Ascending aorta (tissue), 2 donors: ENCODE data around the gene FGF22. TPM values are rescaled to one million over a fixed set of nuclear protein-coding genes. Genes with fewer than 3 reads are reported as not detected.

ENCODE experiments used
- DNase-seq, 2 donors: peaks; one replicate each; pipeline ENCODE4 v3.0.0-alpha.2; 2019; ENCODE audit warnings: low spot score in 2 of 2
- H3K27ac ChIP-seq, 2 donors: fragments of 200-600 bp; sonication (generic); one replicate each; pipeline ENCODE4 v1.5.1; 2016 to 2017; ENCODE audit warnings: mild to moderate bottlenecking in 1 of 2
- H3K27me3 ChIP-seq: fragments of 200-600 bp; sonication (generic); one replicate; pipeline ENCODE4 v1.5.1; 2017
- H3K36me3 ChIP-seq, 2 donors: fragments of 200-600 bp; sonication (generic); one replicate each; pipeline ENCODE4 v1.5.1; 2016
- H3K4me1 ChIP-seq, 2 donors: fragments of 200-600 bp; sonication (generic); one replicate each; pipeline ENCODE4 v1.5.1; 2016 to 2017; ENCODE audit warnings: mild to moderate bottlenecking in 1 of 2
- H3K4me3 ChIP-seq, 2 donors: fragments of 200-600 bp; sonication (generic); one replicate each; pipeline ENCODE4 v1.5.1; 2016 to 2017; ENCODE audit warnings: mild to moderate bottlenecking in 1 of 2
- H3K9me3 ChIP-seq, 2 donors: fragments of 200-600 bp; sonication (generic); one replicate each; pipeline ENCODE4 v1.5.1; 2016
- intact Hi-C: fragments of 100-400 bp; cut with DNase I; formaldehyde crosslinking; loops from one replicate; pipeline ENCODE4 v1.15.1; 2023
- total RNA-seq: library from RNA; depleted of rRNA; stranded (reverse); fragments of >200 nt; gene quantifications from one replicate; pipeline ENCODE4 v1.1.0, GENCODE V29; 2016
- TF ChIP-seq, protein P1 (sequence below), 3 experiments: fragments of 200-600 bp in 2 of 3; fragments of 450-650 bp in 1 of 3; sonication (generic) in 2 of 3; IDR thresholded peaks; one replicate each; pipeline ENCODE4 v1.5.1; 2016 to 2019; ENCODE audit warnings: antibody characterized with exemption in 3 of 3, mild to moderate bottlenecking in 1 of 3, moderate library complexity in 1 of 3

FGF22 gene
- total RNA-seq, 1 donor from 2014 or later, result not detected

DNA sequence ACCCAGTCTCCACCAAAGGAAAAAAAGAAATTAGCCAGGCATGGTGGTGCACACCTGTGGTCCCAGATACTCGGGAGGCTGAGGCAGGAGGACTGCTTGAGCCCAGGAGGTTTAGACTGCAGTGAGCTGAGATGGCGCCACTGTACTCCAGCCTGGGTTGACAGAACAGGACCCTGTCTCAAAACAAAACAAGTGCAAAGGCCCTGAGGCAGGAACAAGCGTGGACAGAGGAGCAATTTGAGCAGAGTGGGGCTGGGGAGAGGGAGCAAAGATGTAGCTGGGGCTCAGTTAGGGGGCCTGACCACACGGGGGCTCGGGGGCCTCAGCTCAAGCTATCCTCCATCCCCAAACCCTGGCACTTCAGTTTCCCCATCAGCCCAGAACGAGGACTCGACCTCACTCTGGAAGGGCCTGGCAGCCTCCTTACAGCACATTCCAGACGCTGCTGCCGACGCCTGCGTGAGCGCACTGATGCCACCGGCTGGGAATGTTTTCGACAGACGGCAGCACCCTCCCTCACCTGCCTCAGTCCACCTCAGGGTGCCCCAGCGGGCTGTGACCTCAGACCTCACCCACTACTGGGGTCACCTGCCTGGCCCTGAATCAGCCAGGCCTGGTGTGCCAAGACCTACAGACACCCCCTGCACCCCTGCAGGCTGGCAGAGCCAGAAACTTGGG lies 4.6 kb upstream of the FGF22 start:
- no peaks in the 10 kb centered on the region for H3K9me3 ChIP-seq

DNA sequence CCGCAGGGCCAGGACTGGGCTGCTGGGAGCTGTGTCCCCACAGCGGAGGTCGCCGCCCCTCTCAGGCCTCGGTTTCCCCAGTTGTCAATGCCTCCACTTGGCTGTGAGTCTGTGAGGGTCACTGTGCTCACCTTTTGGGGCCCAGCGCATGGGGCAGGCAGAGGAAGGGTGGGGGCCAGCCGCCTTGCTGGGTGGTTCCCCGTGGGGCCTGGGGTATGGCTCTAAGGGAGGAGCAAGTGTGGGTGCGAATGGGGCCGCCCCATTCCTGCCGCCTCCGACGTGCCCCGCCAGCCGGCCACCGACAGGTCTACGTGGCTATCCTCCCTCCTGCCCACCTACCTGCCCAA lies 800 bp upstream of the FGF22 start:
- Histone ChIP-seq H3K9me3 (no peaks in the 10 kb centered on the region), H3K4me3 (peak overlapping the region; percentile 62 to 66), H3K4me1 (peaks cover 12 to 23% of the 10 kb centered on the region in 2 donors), H3K27me3 (no peaks in the 10 kb centered on the region), H3K27ac (peak overlapping the region in 1 of 2 donors; percentile 26), H3K36me3 (no peaks in the 10 kb centered on the region)
- intact Hi-C loops, result loop anchor here (2.0 kb wide), 1 partner anchor 24 kb away; the partner anchor contains the start of gene RNF126
- TF ChIP-seq, protein P1, sequence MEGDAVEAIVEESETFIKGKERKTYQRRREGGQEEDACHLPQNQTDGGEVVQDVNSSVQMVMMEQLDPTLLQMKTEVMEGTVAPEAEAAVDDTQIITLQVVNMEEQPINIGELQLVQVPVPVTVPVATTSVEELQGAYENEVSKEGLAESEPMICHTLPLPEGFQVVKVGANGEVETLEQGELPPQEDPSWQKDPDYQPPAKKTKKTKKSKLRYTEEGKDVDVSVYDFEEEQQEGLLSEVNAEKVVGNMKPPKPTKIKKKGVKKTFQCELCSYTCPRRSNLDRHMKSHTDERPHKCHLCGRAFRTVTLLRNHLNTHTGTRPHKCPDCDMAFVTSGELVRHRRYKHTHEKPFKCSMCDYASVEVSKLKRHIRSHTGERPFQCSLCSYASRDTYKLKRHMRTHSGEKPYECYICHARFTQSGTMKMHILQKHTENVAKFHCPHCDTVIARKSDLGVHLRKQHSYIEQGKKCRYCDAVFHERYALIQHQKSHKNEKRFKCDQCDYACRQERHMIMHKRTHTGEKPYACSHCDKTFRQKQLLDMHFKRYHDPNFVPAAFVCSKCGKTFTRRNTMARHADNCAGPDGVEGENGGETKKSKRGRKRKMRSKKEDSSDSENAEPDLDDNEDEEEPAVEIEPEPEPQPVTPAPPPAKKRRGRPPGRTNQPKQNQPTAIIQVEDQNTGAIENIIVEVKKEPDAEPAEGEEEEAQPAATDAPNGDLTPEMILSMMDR (IDR thresholded peaks at IDR 0.05), result no peak
- DNase-seq, result no peak

More for the DNA sequence above, 4.6 kb upstream of the FGF22 start:
- H3K27me3 ChIP-seq, result no peaks in the 10 kb centered on the region
- no peaks in the 10 kb centered on the region for H3K36me3 ChIP-seq
- H3K4me1 ChIP-seq, result peaks cover 16 to 32% of the 10 kb centered on the region in 2 donors
- TF ChIP-seq, protein P1 (IDR thresholded peaks at IDR 0.05), result no peak
- no peak for DNase-seq
- peak overlapping the region in 1 of 2 donors; percentile 37 for H3K27ac ChIP-seq
- intact Hi-C loops, result loop anchor here (5.0 kb wide), 1 partner anchor 63 kb away; the partner anchor contains the start of gene BSG
- H3K4me3 ChIP-seq, result no peak overlapping the region

DNA sequence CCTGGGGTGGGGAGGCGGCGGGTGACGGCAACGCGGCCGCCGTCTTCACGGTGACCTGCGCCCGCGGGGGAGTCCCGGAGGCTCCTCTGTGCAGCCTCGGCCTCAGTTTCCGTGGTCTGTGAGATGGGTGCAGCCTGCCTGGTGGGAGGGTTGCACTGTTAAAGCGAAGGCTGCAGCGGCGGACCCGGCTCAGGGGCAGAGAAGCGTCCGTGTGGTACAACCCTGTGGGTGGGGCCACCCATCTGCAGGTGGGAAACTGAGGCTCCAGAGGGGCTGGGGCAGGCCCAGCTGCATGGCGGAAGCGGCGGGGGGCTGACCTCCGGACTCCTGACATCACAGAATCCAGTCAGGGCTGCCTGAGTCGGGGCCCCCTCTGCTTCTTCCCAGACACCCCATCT lies 481 bp downstream of the FGF22 start:
- Histone ChIP-seq H3K27ac (peak overlapping the region; percentile 63 to 79), H3K9me3 (no peaks in the 10 kb centered on the region), H3K27me3 (no peaks in the 10 kb centered on the region), H3K36me3 (peaks cover 0 to 5% of the 10 kb centered on the region in 2 donors), H3K4me3 (peak overlapping the region; percentile 62 to 82), H3K4me1 (peaks cover 6 to 13% of the 10 kb centered on the region in 2 donors)
- DNase-seq, result no peak
- intact Hi-C loops, result no loop called here
- TF ChIP-seq, protein P1 (IDR thresholded peaks at IDR 0.05), result no peak

DNA sequence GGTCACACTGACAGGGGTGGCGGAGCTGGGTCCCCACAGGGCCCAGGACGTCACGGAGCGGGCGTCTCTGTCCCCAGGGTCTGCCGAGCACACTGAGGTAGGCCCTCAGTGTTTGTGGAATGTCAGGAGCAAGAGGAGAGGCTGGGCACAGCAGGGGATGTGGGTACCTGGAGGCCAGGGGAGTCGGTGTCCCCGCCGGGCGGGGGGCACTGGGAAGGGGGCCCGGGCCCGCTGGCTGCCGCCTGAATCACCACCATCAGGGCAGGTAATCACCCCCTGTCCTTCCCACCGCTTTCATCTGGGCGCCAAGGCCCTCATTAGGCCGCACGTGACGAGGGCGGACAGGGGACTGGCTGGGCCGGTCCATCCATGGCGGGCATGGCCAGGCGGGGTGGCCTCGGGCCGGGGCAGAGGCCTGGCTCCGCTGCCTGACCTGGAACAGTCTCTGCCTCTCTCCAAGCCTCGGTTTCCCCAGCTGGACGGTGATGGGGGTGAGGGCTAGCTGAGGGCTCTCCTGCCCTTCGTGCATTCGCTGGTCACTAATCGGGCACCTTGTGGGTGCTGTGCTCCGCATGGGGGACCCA lies 1.0 kb downstream of the FGF22 start:
- Histone ChIP-seq H3K9me3 (no peaks in the 10 kb centered on the region), H3K36me3 (peaks cover 3 to 7% of the 10 kb centered on the region in 2 donors), H3K4me1 (peaks cover 6 to 13% of the 10 kb centered on the region in 2 donors), H3K27ac (peak overlapping the region in 1 of 2 donors; percentile 79), H3K27me3 (no peaks in the 10 kb centered on the region), H3K4me3 (no peak overlapping the region)
- TF ChIP-seq, protein P1 (IDR thresholded peaks at IDR 0.05), result no peak
- DNase-seq, result no peak
- intact Hi-C loops, result no loop called here

DNA sequence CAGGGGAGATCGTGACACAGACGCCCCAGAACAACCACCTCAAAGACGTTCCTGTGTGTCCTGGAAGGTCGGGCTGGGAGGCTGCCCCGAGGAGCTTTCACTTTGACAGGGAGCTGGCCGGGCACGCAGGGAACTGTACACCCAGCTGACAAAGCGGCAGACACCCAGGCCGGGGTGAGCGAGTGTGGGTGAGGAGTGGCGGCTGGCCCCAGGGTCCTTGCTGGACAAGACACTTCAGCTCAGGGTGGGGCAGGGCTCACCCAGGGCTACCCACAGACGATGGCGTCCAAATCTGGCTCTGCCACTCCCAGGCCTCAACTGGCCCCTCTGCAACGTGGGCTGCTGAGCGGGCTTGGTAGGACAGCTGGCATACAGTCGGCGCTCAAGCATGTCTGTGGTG lies 2.0 kb downstream of the FGF22 start:
- H3K27ac ChIP-seq, result no peak overlapping the region
- H3K9me3 ChIP-seq, result no peaks in the 10 kb centered on the region

More for the DNA sequence above, 2.0 kb downstream of the FGF22 start:
- TF ChIP-seq, protein P1 (IDR thresholded peaks at IDR 0.05), result no peak
- peaks cover 6 to 13% of the 10 kb centered on the region in 2 donors for H3K4me1 ChIP-seq
- no peak for DNase-seq
- intact Hi-C loops, result no loop called here
- H3K36me3 ChIP-seq, result peaks cover 13 to 16% of the 10 kb centered on the region in 2 donors
- no peaks in the 10 kb centered on the region for H3K27me3 ChIP-seq
- no peak overlapping the region for H3K4me3 ChIP-seq
